Measurements from ENCODE around the gene MIPOL1. TPM values are rescaled to one million over a fixed set of nuclear protein-coding genes. Genes with fewer than 3 reads are reported as not detected.
"Not testable (repeated sequence)": the region's sequence is repeated elsewhere in the genome, so short reads cannot be mapped to it uniquely, and the experiment has no call there.

Gene MIPOL1
- total RNA-seq, 1 donor from 2014 or later, result 0.02 TPM

GRCh38 chr14:37232907-37233481 is 35.3 kb downstream of the MIPOL1 start:
- intact Hi-C loops (cut with micrococcal nuclease), result loop anchor here (5.0 kb wide), 1 partner anchor 1634 kb away; no protein-coding TSS in a partner anchor

GRCh38 chr14:37234222-37234621 is 36.5 kb downstream of the MIPOL1 start:
- intact Hi-C loops (cut with micrococcal nuclease), result loop anchor here (5.0 kb wide), 1 partner anchor 1633 kb away; no protein-coding TSS in a partner anchor

GRCh38 chr14:37236044-37236443 is 38.3 kb downstream of the MIPOL1 start:
- intact Hi-C loops (cut with micrococcal nuclease), result not testable (repeated sequence)

- intact Hi-C loops (cut with micrococcal nuclease), result no loop called here
Observed at GRCh38 chr14:37237094-37237493, 39.4 kb downstream of the MIPOL1 start.

- intact Hi-C loops (cut with micrococcal nuclease), result no loop called here
Observed at GRCh38 chr14:37237735-37238200, 40.0 kb downstream of the MIPOL1 start.

- intact Hi-C loops (cut with micrococcal nuclease), result loop anchor here (10.0 kb wide), 1 partner anchor 354 kb away; the partner anchor contains the start of genes FOXA1 and TTC6
Observed at GRCh38 chr14:37241198-37241597, 43.5 kb downstream of the MIPOL1 start.

GRCh38 chr14:37246427-37246829 is 48.7 kb downstream of the MIPOL1 start:
- intact Hi-C loops (cut with micrococcal nuclease), result loop anchor here (1.0 to 10.0 kb wide), 2 partner anchors 348 to 628 kb away; partner anchors contain the start of genes FOXA1 and TTC6

- intact Hi-C loops (cut with micrococcal nuclease), result loop anchor here (10.0 kb wide), 1 partner anchor 347 kb away; the partner anchor contains the start of genes FOXA1 and TTC6
Observed at GRCh38 chr14:37247791-37248461, 50.2 kb downstream of the MIPOL1 start.

- intact Hi-C loops (cut with micrococcal nuclease), result no loop called here
Observed at GRCh38 chr14:37251775-37252174, 54.0 kb downstream of the MIPOL1 start.

- intact Hi-C loops (cut with micrococcal nuclease), result no loop called here
Observed at GRCh38 chr14:37252434-37252833, 54.7 kb downstream of the MIPOL1 start.

GRCh38 chr14:37253905-37254304 is 56.2 kb downstream of the MIPOL1 start:
- intact Hi-C loops (cut with micrococcal nuclease), result no loop called here

GRCh38 chr14:37254411-37254947 is 56.7 kb downstream of the MIPOL1 start:
- intact Hi-C loops (cut with micrococcal nuclease), result no loop called here

- intact Hi-C loops (cut with micrococcal nuclease), result no loop called here
Observed at GRCh38 chr14:37257501-37258070, 59.8 kb downstream of the MIPOL1 start.

- intact Hi-C loops (cut with micrococcal nuclease), result no loop called here
Observed at GRCh38 chr14:37262649-37263048, 64.9 kb downstream of the MIPOL1 start.

GRCh38 chr14:37263656-37264236 is 66.0 kb downstream of the MIPOL1 start:
- intact Hi-C loops (cut with micrococcal nuclease), result no loop called here

- intact Hi-C loops (cut with micrococcal nuclease), result no loop called here
Observed at GRCh38 chr14:37268788-37269187, 71.1 kb downstream of the MIPOL1 start.

- intact Hi-C loops (cut with micrococcal nuclease), result no loop called here
Observed at GRCh38 chr14:37270629-37271028, 72.9 kb downstream of the MIPOL1 start.

- intact Hi-C loops (cut with micrococcal nuclease), result no loop called here
Observed at GRCh38 chr14:37272569-37272968, 74.8 kb downstream of the MIPOL1 start.

GRCh38 chr14:37274652-37275051 is 76.9 kb downstream of the MIPOL1 start:
- intact Hi-C loops (cut with micrococcal nuclease), result no loop called here

- intact Hi-C loops (cut with micrococcal nuclease), result no loop called here
Observed at GRCh38 chr14:37275963-37276362, 78.2 kb downstream of the MIPOL1 start.

Measured in T-helper 1 cell treated with Interleukin-12 subunit alpha and Interleukin-12 subunit beta and Interleukin-4 antibody, amounts not matched to agents 30 ng/mL and 1 ng/mL, for 36 hours (primary cell).